Measurements from ENCODE around the gene PBX2. TPM values are rescaled to one million over a fixed set of nuclear protein-coding genes. Genes with fewer than 3 reads are reported as not detected.

PBX2 gene
- total RNA-seq, 4 donors from 2014 or later = 51.0 to 84.7 (median 63.8) TPM

- Histone ChIP-seq H3K36me3 (no peaks in the 10 kb centered on the region), H3K9me3 (no peaks in the 10 kb centered on the region), H3K27ac (no peak overlapping the region), H3K4me1 (peaks cover 40% of the 10 kb centered on the region), H3K4me3 (no peak overlapping the region), H3K27me3 (no peaks in the 10 kb centered on the region)
- TF ChIP-seq EP300 (IDR thresholded peaks at IDR 0.05) = no peak
- TF ChIP-seq, protein P1, sequence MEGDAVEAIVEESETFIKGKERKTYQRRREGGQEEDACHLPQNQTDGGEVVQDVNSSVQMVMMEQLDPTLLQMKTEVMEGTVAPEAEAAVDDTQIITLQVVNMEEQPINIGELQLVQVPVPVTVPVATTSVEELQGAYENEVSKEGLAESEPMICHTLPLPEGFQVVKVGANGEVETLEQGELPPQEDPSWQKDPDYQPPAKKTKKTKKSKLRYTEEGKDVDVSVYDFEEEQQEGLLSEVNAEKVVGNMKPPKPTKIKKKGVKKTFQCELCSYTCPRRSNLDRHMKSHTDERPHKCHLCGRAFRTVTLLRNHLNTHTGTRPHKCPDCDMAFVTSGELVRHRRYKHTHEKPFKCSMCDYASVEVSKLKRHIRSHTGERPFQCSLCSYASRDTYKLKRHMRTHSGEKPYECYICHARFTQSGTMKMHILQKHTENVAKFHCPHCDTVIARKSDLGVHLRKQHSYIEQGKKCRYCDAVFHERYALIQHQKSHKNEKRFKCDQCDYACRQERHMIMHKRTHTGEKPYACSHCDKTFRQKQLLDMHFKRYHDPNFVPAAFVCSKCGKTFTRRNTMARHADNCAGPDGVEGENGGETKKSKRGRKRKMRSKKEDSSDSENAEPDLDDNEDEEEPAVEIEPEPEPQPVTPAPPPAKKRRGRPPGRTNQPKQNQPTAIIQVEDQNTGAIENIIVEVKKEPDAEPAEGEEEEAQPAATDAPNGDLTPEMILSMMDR (IDR thresholded peaks at IDR 0.05) = no peak
- no peak for TF ChIP-seq POLR2AphosphoS5 (IDR thresholded peaks at IDR 0.05)
- TF ChIP-seq POLR2A (IDR thresholded peaks at IDR 0.05) = no peak
- no peak for DNase-seq (ENCODE audit: low spot score in 2 of 2)
- 65% methylated on average over 53 of the region's 55 CpGs for WGBS
These were observed 39.8 kb downstream of the PBX2 start for GRCh38 chr6:32149932-32150870.

- Histone ChIP-seq H3K27me3 (no peaks in the 10 kb centered on the region), H3K4me1 (peaks cover 34% of the 10 kb centered on the region), H3K9me3 (no peaks in the 10 kb centered on the region), H3K27ac (no peak overlapping the region), H3K36me3 (no peaks in the 10 kb centered on the region), H3K4me3 (peak overlapping the region; percentile 49)
- whole genome bisulfite sequencing = 52% methylated on average over 27 of the region's 47 CpGs
- no peak for DNase-seq (ENCODE audit: low spot score in 2 of 2)
- no peak for TF ChIP-seq POLR2A (IDR thresholded peaks at IDR 0.05)
- no peak for TF ChIP-seq EP300 (IDR thresholded peaks at IDR 0.05)
- TF ChIP-seq, protein P1 (IDR thresholded peaks at IDR 0.05) = no peak
- no peak for TF ChIP-seq POLR2AphosphoS5 (IDR thresholded peaks at IDR 0.05)
These were observed 40.8 kb downstream of the PBX2 start for GRCh38 chr6:32149092-32149755.

DNA sequence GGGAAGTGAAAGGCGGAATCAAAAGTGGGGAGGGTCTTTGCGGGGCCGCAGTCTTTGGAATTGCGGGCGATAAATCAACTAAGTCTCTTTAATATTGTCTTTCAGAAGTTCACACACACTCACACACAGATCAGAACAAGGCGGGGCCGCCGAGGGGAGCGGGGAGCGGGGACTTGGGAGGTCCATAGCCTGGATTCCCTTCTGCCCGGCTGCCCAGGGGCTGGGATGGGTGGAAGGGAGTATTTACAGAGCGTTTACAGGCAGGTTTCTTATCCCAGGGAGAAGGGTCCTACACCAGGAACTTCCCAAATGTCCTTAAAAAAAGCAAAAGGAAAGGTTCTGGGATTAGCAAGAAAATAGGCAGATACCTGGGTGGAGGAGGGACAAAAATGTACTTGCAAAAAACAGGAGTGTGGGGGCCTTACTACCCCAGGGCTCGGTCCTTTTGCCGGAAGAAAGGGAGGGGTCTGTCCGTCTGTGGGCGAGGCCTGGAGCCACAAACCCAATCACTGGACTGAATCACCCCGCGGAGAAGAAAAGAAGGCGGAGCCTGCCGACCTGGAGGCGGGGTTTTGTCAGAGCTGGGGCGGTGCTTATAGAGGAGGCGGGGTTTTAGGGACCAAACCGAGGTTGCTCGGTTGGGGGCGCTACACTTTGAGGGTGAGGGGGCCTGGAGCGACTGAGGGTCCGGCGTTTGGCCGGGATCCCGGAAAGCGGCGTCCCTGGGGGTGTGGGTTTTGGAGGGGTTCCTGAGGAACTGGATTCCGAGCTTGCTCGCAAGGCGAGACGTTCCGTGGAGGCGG is 41.5 kb downstream of the PBX2 start:
- H3K27ac ChIP-seq = no peak overlapping the region

DNA sequence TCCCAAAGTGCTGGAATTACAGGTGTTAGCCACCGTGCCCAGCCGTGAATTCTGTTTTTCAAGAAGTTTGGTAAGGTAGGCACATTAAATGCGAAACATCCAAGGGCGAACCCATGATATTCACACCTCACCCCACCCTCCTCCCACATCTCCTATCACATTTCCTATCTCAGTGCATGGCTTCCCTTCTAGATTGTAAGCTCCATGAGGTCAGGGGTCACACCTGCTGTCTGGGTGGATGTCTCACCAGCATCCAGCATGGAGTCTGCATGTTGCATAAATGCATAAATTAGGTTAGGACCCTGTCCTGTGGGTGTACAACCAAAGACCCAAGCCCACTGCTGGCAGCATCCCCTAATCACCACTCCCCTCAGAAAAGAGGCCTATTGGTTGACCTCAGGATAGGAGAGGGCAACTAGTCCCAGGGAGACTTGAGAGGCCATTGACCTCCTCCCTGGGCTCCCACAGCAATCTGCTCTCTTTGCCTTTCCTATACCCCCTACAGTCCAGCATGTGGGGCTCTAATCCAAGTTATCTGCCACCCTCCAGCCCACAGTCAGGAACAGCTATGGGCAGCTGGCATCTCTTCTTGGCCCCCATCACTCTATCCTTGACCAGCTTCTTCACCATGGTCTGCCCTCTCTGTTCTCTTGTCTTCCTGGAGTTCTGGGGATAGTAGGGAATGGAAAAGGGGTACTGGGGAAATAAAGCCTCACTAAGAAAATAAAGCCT is 42.4 kb downstream of the PBX2 start:
- H3K4me3 ChIP-seq = peak overlapping the region; percentile 49
- WGBS = 81% methylated on average over 4 of the region's 4 CpGs
- H3K4me1 ChIP-seq = peaks cover 23% of the 10 kb centered on the region

More for the DNA sequence above, 41.5 kb downstream of the PBX2 start:
- 27% methylated on average over 39 of the region's 39 CpGs for WGBS
- H3K4me1 ChIP-seq = peaks cover 32% of the 10 kb centered on the region
- H3K9me3 ChIP-seq = no peaks in the 10 kb centered on the region
- peak; percentile 86 to 88 for DNase-seq (ENCODE audit: low spot score in 2 of 2)
- H3K36me3 ChIP-seq = no peaks in the 10 kb centered on the region
- TF ChIP-seq, protein P1 (IDR thresholded peaks at IDR 0.05) = peak; percentile 3 to 23
- TF ChIP-seq POLR2A (IDR thresholded peaks at IDR 0.05) = no peak
- peak overlapping the region; percentile 49 for H3K4me3 ChIP-seq
- H3K27me3 ChIP-seq = no peaks in the 10 kb centered on the region

More for the DNA sequence above, 42.4 kb downstream of the PBX2 start:
- Histone ChIP-seq H3K9me3 (no peaks in the 10 kb centered on the region), H3K27me3 (no peaks in the 10 kb centered on the region), H3K27ac (no peak overlapping the region), H3K36me3 (no peaks in the 10 kb centered on the region)
- no peak for DNase-seq (ENCODE audit: low spot score in 2 of 2)
- no peak for TF ChIP-seq POLR2A (IDR thresholded peaks at IDR 0.05)
- TF ChIP-seq POLR2AphosphoS5 (IDR thresholded peaks at IDR 0.05) = no peak
- TF ChIP-seq, protein P1 (IDR thresholded peaks at IDR 0.05) = no peak
- TF ChIP-seq EP300 (IDR thresholded peaks at IDR 0.05) = no peak
